ENCODE data around the gene CPLANE2. TPM values are rescaled to one million over a fixed set of nuclear protein-coding genes. Genes with fewer than 3 reads are reported as not detected.
"Not testable (repeated sequence)": the region's sequence is repeated elsewhere in the genome, so short reads cannot be mapped to it uniquely, and the experiment has no call there.

Gene CPLANE2
- total RNA-seq, 2 experiments from 2014 or later: 11.6 to 15.4 TPM

DNA sequence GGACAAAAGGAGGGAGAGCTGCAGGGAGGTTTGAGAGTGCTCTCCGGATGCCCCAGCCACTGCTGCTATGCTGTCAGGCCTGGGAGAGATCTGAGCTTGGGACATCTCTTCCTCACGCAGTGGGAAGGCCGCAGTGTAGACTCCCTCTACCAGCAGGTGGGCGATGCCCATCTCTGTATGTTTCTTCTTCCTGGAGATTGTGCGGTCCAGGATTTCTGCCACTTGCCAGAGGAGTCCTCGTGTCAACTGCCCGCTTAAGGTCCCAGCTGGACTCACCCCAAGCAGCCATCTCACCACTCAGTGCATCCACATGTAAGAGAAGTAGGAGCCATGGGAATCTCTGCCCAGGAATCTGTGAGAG lies 10.9 kb downstream of the CPLANE2 start:
- no peaks in the 10 kb centered on the region for H3K36me3 ChIP-seq (ENCODE audit: insufficient read depth, low read length)
- no peaks in the 10 kb centered on the region for H3K9me3 ChIP-seq (ENCODE audit: low read length)
- no peak overlapping the region for H3K4me2 ChIP-seq (ENCODE audit: low read length)
- no peak overlapping the region for H3K4me3 ChIP-seq (ENCODE audit: low read depth, low read length, poor library complexity, severe bottlenecking)
- H3K79me2 ChIP-seq (ENCODE audit: insufficient read depth, low read depth, low read length): no peaks in the 10 kb centered on the region
- no peak overlapping the region for H2AFZ ChIP-seq (ENCODE audit: low read length)
- H4K20me1 ChIP-seq (ENCODE audit: insufficient read depth, low read length): no peaks in the 10 kb centered on the region
- no peaks in the 10 kb centered on the region for H3K9me2 ChIP-seq (ENCODE audit: insufficient read depth, low read length)
- H3K27ac ChIP-seq (ENCODE audit: low read depth, low read length, poor library complexity, severe bottlenecking): no peak overlapping the region
- no peak for DNase-seq (ENCODE audit: low spot score)
- BruUV-seq (replicated peaks): no TSS peak
- TF ChIP-seq, protein P1, sequence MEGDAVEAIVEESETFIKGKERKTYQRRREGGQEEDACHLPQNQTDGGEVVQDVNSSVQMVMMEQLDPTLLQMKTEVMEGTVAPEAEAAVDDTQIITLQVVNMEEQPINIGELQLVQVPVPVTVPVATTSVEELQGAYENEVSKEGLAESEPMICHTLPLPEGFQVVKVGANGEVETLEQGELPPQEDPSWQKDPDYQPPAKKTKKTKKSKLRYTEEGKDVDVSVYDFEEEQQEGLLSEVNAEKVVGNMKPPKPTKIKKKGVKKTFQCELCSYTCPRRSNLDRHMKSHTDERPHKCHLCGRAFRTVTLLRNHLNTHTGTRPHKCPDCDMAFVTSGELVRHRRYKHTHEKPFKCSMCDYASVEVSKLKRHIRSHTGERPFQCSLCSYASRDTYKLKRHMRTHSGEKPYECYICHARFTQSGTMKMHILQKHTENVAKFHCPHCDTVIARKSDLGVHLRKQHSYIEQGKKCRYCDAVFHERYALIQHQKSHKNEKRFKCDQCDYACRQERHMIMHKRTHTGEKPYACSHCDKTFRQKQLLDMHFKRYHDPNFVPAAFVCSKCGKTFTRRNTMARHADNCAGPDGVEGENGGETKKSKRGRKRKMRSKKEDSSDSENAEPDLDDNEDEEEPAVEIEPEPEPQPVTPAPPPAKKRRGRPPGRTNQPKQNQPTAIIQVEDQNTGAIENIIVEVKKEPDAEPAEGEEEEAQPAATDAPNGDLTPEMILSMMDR (conservative IDR thresholded peaks at IDR 0.05; ENCODE audit: low read length): no peak
- no peak for TF ChIP-seq EZH2phosphoT487 (IDR thresholded peaks at IDR 0.05; ENCODE audit: borderline replicate concordance, low read depth, low read length)
- CTCF ChIA-PET (ENCODE audit: unreplicated experiment): interaction anchor here (0.6 kb wide), 1 partner anchor 24 kb away, joined by 5 read pairs; no protein-coding TSS in a partner anchor
- intact Hi-C loops (cut with micrococcal nuclease; ENCODE audit: unreplicated experiment): no loop called here
- no peaks in the 10 kb centered on the region for H3K4me1 ChIP-seq (ENCODE audit: insufficient read depth, low read length, poor library complexity, severe bottlenecking)
- POLR2A ChIA-PET: no interaction called here

- Histone ChIP-seq H3K27ac (ENCODE audit: low read depth, low read length, poor library complexity, severe bottlenecking) (no peak overlapping the region), H4K20me1 (ENCODE audit: insufficient read depth, low read length) (no peaks in the 10 kb centered on the region), H2AFZ (ENCODE audit: low read length) (no peak overlapping the region), H3K4me1 (ENCODE audit: insufficient read depth, low read length, poor library complexity, severe bottlenecking) (no peaks in the 10 kb centered on the region), H3K79me2 (ENCODE audit: insufficient read depth, low read depth, low read length) (no peaks in the 10 kb centered on the region), H3K4me3 (ENCODE audit: low read depth, low read length, poor library complexity, severe bottlenecking) (no peak overlapping the region), H3K4me2 (ENCODE audit: low read length) (no peak overlapping the region), H3K36me3 (ENCODE audit: insufficient read depth, low read length) (no peaks in the 10 kb centered on the region), H3K9me2 (ENCODE audit: insufficient read depth, low read length) (no peaks in the 10 kb centered on the region), H3K9me3 (ENCODE audit: low read length) (no peaks in the 10 kb centered on the region)
- BruUV-seq (replicated peaks): no TSS peak
- CTCF ChIA-PET (ENCODE audit: unreplicated experiment): no interaction called here
- TF ChIP-seq, protein P1 (conservative IDR thresholded peaks at IDR 0.05; ENCODE audit: low read length): no peak
- no peak for TF ChIP-seq EZH2phosphoT487 (IDR thresholded peaks at IDR 0.05; ENCODE audit: borderline replicate concordance, low read depth, low read length)
- POLR2A ChIA-PET: no interaction called here
- intact Hi-C loops (cut with micrococcal nuclease; ENCODE audit: unreplicated experiment): no loop called here
- no peak for DNase-seq (ENCODE audit: low spot score)
Observed at GRCh38 chr1:16224472-16224871, 12.5 kb downstream of the CPLANE2 start.

DNA sequence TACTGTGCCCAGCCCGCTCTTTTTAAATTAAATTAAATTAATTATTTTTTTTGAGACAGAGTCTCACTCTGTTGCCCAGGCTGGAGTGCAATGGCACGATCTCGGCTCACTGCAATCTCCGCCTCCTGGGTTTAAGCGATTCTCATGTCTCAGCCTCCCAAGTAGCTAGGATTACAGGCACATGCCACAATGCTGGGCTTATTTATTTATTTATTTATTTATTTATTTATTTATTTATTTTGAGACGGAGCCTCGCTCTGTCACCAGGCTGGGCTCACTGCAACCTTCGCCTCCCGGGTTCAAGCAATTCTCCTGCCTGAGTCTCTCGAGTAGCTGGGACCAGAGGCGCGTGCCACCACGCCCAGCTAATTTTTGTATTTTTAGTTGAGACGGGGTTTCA lies 14.3 kb downstream of the CPLANE2 start:
- BruUV-seq (replicated peaks); CTCF ChIA-PET (ENCODE audit: unreplicated experiment); POLR2A ChIA-PET; H3K27ac ChIP-seq (ENCODE audit: low read depth, low read length, poor library complexity, severe bottlenecking); H3K4me3 ChIP-seq (ENCODE audit: low read depth, low read length, poor library complexity, severe bottlenecking); H3K4me2 ChIP-seq (ENCODE audit: low read length); DNase-seq (ENCODE audit: low spot score); H4K20me1 ChIP-seq (ENCODE audit: insufficient read depth, low read length); intact Hi-C loops (cut with micrococcal nuclease; ENCODE audit: unreplicated experiment); H3K36me3 ChIP-seq (ENCODE audit: insufficient read depth, low read length); H2AFZ ChIP-seq (ENCODE audit: low read length); H3K9me3 ChIP-seq (ENCODE audit: low read length); H3K9me2 ChIP-seq (ENCODE audit: insufficient read depth, low read length); H3K4me1 ChIP-seq (ENCODE audit: insufficient read depth, low read length, poor library complexity, severe bottlenecking); H3K79me2 ChIP-seq (ENCODE audit: insufficient read depth, low read depth, low read length): not testable (repeated sequence)

Data from OCI-LY7 (cell line).